Loucy (cell line): ENCODE results near the gene UCN3.

Experiments used
- CTCF ChIP-seq: fragments of 200-600 bp; sonication (generic); conservative IDR thresholded peaks from 2 replicates; pipeline ENCODE4 v1.5.1; 2014; ENCODE audit warnings: mild to moderate bottlenecking, antibody characterized with exemption, low read length
- EZH2phosphoT487 ChIP-seq: fragments of 200-600 bp; IDR thresholded peaks from 2 replicates; pipeline ENCODE4 v1.6.1; 2018; ENCODE audit warnings: antibody characterized with exemption, mild to moderate bottlenecking, moderate library complexity, borderline replicate concordance

GRCh38 chr10:5369362-5370158 is 4.8 kb downstream of the UCN3 start:
- TF ChIP-seq CTCF: no peak
- TF ChIP-seq EZH2phosphoT487: no peak
